Stimulated activated CD4-positive, alpha-beta T cell treated with anti-CD3 and anti-CD28 coated beads, Interleukin-2, amount 100 ng/mL, for 24 hours (primary cell): Measurements from ENCODE around the gene TENM4.

Source experiments
- DNase-seq, 2 donors: peaks; one replicate each; pipeline ENCODE4 v3.0.0-alpha.2; 2020

Gene TENM4

DNA sequence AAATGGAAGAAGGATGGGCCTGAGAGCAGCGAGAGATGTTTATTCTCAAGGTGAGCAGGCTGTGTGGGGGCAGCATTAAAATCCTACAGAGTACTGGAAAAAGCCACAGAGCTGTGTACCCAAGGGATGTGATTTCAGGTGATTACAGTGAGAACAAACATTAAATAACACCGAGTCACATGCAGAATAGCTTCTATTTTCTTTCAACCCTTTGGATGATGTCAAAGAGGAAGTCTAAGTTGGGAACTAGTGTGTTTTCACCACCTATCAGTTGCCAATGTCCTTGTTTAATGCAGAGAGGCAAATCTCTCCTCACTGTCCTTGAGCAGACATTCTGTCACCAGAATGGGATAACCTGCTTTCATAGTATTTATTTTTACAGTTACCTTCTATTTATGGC, 486.6 kb downstream of the TENM4 start:
- DNase-seq = no peak

- DNase-seq = no peak
Measured at GRCh38 chr11:78952890-78953289, 487.9 kb downstream of the TENM4 start.

- DNase-seq = no peak
Measured at GRCh38 chr11:78952175-78952574, 488.7 kb downstream of the TENM4 start.

DNA sequence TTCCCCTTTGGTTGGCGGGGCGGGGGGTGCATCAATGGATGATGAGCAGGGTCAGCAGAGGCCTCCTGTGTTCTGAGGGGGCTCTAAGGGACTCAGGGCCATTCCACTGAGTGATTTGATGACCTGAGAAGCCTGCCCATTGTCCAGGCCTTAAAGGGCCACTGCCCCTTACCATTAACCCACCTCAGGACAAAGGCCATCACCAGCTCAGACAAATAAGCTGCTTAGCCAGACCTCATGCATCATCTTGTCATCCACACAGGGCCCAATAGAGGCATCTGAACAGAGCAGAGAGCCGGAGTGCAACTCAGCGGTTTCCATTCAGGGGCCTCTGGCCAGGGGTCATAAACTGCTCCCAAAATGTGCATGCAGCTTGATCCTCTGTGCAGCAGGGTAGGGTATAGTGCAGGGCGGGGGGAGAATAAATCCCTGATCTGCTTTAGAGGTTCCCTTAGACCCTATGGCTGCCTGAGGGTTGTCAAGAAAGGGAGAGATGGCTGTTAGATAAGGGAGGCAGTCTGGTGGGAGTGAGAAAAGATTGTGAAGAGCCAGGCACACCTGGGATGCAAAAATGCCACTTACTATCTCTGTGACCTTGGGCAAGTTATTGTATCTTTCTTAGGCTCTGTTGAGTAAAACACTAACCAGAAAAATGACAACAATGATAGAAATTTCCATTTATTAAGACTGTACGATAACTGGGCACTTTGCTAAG, 490.7 kb downstream of the TENM4 start:
- DNase-seq = no peak

DNA sequence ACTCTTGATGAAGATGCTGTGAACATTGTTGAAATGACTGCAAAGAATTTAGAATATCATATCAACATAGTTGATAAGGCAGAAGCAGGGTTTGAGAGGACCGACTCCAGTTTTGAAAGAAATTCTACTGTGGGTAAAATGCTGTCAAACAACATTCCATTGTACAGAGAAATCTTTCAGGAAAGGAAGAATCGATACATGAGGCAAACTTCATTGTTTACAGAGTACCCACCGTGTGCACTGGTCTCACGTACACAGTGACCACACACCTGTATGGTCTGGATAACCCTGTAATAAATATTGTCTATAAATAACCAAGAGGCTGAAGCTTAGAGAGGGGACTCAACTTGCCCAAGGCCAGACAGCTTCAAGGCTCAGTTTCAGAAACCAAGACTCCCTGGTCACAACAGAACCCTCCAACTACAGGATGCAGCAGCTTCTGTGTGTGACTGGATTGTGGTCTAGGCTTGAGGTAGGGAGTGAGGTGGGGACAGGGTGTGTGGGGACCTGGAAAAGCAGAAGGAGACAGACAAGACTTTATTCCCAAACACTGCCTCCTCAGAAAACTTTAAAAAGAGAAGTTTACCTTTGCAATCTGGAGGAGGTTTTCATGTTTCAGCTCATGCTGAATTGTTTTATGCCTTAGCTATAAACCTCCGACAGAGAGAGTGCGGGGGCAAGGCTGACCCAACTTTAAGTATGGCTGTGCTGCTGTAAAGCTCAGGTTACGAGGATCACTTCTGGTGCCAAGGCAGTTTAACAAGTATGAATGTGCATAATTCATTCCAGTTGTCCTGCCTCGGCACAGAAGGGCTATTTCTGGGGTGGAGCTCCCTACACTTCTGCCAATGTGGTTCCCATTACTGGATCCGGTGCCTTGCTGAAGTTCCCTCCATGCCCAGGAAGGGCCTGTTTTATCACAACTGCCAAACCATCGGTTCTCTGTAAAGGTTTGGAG, 493.6 kb downstream of the TENM4 start:
- no peak for DNase-seq

GRCh38 chr11:78943841-78944240, 497.0 kb downstream of the TENM4 start:
- DNase-seq = no peak

DNA sequence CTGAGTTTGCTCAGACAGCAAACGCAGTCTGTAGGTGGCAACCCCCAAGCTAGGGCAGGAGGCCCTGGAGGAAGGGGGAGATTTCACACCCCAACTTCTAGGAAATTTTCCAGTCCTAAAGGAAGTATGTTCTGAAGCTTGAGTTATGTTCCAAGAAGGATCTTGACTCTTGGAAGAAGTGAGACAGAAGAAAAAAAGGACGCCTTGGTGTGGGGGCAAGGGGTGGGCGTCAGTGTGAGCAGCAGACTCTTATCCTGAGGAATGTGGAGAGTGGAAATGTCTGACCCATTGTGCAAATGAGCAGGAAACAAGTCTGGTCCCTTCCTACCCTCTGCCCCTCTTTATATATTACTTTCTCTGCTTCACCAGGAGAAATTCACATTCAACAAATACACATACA, 497.7 kb downstream of the TENM4 start:
- no peak for DNase-seq

- DNase-seq = no peak
Measured at GRCh38 chr11:78941226-78941851, 499.5 kb downstream of the TENM4 start.

GRCh38 chr11:78940500-78941225, 500.2 kb downstream of the TENM4 start:
- no peak for DNase-seq

- no peak for DNase-seq
Measured at GRCh38 chr11:78938971-78939370, 501.9 kb downstream of the TENM4 start.

- no peak for DNase-seq
Measured at GRCh38 chr11:78938036-78938435, 502.8 kb downstream of the TENM4 start.

GRCh38 chr11:78935398-78936068, 505.3 kb downstream of the TENM4 start:
- DNase-seq = no peak

DNA sequence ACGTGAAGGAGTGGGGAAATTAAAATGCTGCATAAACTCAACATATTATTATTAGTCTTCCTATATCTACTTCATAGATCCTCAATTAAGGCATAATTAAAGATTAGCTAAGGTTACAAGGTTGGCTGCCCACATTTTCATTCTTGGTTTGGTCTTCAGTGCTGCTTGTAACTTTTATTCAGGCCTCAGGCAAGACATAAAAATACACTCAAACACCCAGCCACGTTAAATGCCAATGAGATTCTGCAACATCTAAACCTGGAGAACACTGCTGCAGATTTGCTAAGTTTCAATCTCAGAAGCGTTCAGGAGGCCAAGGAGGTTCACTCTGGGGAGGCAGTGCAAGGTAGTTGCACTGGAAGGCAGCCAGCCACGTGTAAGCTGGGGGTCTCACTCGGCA, 507.5 kb downstream of the TENM4 start:
- no peak for DNase-seq

GRCh38 chr11:78932757-78933156, 508.1 kb downstream of the TENM4 start:
- DNase-seq = no peak

- no peak for DNase-seq
Measured at GRCh38 chr11:78931891-78932290, 508.9 kb downstream of the TENM4 start.

DNA sequence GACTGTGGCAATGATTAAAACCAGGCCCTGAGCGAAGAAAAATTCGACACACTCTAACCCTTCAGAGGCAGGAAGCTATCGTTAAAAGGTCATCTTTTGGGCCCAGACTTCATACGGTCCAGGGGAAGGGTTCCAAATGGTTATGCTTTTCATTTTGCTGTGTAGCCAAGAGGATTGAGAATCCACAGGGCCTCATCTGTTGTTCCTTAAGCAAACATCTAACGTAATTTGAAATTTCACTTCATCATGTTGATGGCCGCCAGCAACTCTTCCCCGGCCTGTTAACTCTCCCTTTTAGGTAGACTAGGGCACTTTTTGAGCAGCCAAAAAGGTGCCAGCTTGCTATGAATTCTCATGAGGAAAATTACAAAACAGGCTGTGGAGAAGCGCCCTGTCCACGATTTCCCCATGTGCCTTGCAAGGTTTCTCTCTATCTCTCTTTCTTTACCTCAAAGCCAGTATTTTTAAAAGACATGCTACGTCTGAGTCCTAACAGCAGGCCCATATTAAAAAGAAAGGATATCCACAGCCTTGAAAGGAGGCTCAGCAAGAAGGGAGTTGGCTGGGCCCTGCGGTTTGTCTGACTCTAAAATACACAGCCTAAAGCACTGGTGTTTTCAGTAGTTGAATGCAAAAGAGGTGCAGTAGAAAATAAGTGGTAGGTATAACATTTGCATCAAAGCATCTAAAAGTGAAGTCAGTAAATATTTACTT, 509.9 kb downstream of the TENM4 start:
- DNase-seq = no peak

- no peak for DNase-seq
Measured at GRCh38 chr11:78929906-78930220, 511.0 kb downstream of the TENM4 start.

DNA sequence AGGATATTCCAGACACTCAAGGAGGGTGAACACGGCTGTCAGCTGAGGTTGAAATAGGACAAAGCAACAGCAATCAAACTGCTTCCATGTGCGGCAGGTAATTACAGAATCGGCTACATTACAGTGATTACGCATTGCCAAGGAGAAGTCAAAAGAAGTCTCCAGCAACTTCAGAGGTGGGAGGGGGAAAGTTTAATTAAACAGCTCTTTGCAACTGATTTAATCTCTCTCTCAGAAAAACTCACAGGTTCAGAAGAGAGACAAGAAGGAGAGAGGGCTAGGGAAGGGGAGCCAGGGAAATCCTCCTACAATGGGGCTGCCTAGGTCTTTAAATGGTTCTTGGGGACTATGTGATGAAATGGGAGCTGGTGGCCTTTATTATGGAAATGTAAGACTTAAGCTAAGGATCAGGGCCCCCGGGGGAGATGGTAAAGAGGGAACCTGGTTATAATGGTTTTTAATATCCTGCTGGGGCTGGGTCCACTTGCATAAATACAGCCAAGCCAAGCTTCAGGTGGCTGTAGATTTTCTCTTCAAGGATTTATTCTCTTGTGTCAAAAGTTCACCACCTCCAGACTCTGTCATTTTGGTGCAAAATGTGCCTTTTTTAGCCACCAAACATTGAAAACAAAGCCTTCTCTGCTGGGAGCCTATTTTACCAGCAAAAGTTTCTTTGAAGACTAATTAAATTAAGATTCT, 511.5 kb downstream of the TENM4 start:
- no peak for DNase-seq

GRCh38 chr11:78927511-78927910, 513.3 kb downstream of the TENM4 start:
- no peak for DNase-seq

DNA sequence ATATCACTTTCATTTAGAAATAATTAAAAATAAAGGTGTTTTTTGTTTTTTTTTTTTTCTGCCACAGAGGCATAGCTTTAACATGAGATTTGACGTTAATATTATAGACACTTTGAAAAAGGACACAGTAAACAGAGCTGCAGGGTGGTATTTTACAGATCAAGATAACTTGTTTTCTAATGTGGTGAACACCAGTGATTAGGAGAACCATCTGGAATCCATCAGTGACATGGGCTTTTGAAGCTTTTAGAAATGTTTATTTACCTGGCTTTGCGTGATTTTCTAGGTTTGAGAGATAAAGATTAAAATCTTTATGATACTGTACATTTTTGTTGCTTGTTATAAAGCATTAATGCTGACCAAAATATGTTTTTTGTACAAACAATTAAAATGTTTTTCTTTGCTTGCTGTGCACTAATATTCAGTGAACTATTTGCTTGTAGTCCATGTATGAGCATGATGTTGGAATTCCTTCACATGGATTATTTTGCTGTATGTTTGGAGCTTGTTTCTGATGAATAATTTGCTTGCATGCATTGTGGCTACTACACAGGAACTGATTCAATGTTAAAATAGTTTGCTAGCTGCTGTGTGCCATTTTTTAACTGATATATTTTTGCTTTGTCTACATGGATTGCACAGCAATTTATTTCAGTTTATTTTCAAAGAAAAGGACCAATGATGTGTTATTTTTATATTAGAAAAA, 514.0 kb downstream of the TENM4 start:
- no peak for DNase-seq

GRCh38 chr11:78925387-78925786, 515.4 kb downstream of the TENM4 start:
- DNase-seq = no peak
